ENCODE measurements around the gene LMX1A. TPM values are rescaled to one million over a fixed set of nuclear protein-coding genes. Genes with fewer than 3 reads are reported as not detected.

LMX1A gene
- polyA plus RNA-seq, 1 donor (not counting 4 experiments of a cell fraction or from before 2014, with no cell fraction given) = not detected

DNA sequence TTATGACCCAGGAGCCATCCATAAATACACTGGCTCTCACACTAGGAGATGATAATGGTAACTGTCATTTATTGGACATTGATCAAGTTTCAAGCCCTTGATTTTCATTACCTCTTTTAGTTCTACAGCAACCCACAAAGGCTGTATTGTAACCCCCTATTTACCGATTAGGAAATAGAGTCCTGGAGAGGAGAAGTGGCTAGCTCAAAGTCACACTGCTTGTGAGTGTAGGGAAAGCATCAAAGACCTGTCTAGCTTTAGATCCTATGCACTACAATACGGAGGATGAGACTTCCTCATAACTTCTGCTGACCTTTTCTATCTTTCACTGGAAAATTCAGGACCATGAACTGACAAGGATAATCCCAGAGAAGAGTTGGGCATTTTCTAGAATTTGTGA lies 115.2 kb downstream of the LMX1A start:
- peaks cover 19% of the 10 kb centered on the region for H3K27me3 ChIP-seq (ENCODE audit: control insufficient read depth, extremely low read depth, insufficient read depth, low read length)
- no peak overlapping the region for H2AFZ ChIP-seq (ENCODE audit: control insufficient read depth, low read length)
- H3K79me2 ChIP-seq (ENCODE audit: control insufficient read depth, insufficient read depth, low read length) = no peaks in the 10 kb centered on the region
- no peak overlapping the region for H3K27ac ChIP-seq (ENCODE audit: control insufficient read depth, insufficient read depth, low read length)
- H3K4me1 ChIP-seq (ENCODE audit: control insufficient read depth, extremely low read depth, insufficient read depth, low read length) = no peaks in the 10 kb centered on the region
- DNase-seq (ENCODE audit: low read depth, low spot score) = no peak
- no peak overlapping the region for H3K4me2 ChIP-seq (ENCODE audit: control insufficient read depth, extremely low read depth, insufficient read depth, low read depth, low read length)
- H3K9me3 ChIP-seq (ENCODE audit: control insufficient read depth, low read depth, low read length) = no peaks in the 10 kb centered on the region
- H4K20me1 ChIP-seq (ENCODE audit: control insufficient read depth, extremely low read depth, insufficient read depth, low read length) = no peaks in the 10 kb centered on the region
- H3K9ac ChIP-seq (ENCODE audit: control insufficient read depth, extremely low read depth, insufficient read depth, low read length) = no peak overlapping the region
- TF ChIP-seq, protein P1, sequence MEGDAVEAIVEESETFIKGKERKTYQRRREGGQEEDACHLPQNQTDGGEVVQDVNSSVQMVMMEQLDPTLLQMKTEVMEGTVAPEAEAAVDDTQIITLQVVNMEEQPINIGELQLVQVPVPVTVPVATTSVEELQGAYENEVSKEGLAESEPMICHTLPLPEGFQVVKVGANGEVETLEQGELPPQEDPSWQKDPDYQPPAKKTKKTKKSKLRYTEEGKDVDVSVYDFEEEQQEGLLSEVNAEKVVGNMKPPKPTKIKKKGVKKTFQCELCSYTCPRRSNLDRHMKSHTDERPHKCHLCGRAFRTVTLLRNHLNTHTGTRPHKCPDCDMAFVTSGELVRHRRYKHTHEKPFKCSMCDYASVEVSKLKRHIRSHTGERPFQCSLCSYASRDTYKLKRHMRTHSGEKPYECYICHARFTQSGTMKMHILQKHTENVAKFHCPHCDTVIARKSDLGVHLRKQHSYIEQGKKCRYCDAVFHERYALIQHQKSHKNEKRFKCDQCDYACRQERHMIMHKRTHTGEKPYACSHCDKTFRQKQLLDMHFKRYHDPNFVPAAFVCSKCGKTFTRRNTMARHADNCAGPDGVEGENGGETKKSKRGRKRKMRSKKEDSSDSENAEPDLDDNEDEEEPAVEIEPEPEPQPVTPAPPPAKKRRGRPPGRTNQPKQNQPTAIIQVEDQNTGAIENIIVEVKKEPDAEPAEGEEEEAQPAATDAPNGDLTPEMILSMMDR (optimal IDR thresholded peaks at IDR 0.05 in 1 of 3, IDR thresholded peaks at IDR 0.05 in 1 of 3, conservative IDR thresholded peaks at IDR 0.05 in 1 of 3; ENCODE audit: extremely low read depth in 1 of 3, insufficient read depth in 2 of 3, low read length in 3 of 3) = no peak
- no peak for TF ChIP-seq EZH2 (IDR thresholded peaks at IDR 0.05; ENCODE audit: low read length)
- dilution Hi-C loops (cut with MboI; ENCODE audit: extremely low pct_ligation_motif_present, low sequenced_read_pairs) = no loop called here
- no peaks in the 10 kb centered on the region for H3K9me1 ChIP-seq (ENCODE audit: control insufficient read depth, extremely low read depth, insufficient read depth, low read length)
- FAIRE-seq = no peak
- no peak overlapping the region for H3K4me3 ChIP-seq (ENCODE audit: control insufficient read depth in 2 of 3, extremely low read depth in 1 of 3, insufficient read depth in 2 of 3, low read depth in 1 of 3, low read length in 3 of 3)
- no peaks in the 10 kb centered on the region for H3K36me3 ChIP-seq (ENCODE audit: control insufficient read depth in 2 of 2, extremely low read depth in 1 of 2, insufficient read depth in 2 of 2, low read length in 2 of 2)

- dilution Hi-C loops (cut with MboI; ENCODE audit: extremely low pct_ligation_motif_present, low sequenced_read_pairs) = no loop called here
- no peaks in the 10 kb centered on the region for H3K4me1 ChIP-seq (ENCODE audit: control insufficient read depth, extremely low read depth, insufficient read depth, low read length)
- H3K27me3 ChIP-seq (ENCODE audit: control insufficient read depth, extremely low read depth, insufficient read depth, low read length) = peaks cover 28% of the 10 kb centered on the region
- no peaks in the 10 kb centered on the region for H3K9me3 ChIP-seq (ENCODE audit: control insufficient read depth, low read depth, low read length)
- DNase-seq (ENCODE audit: low read depth, low spot score) (no peak), FAIRE-seq (no peak)
- no peak for TF ChIP-seq EZH2 (IDR thresholded peaks at IDR 0.05; ENCODE audit: low read length)
- H4K20me1 ChIP-seq (ENCODE audit: control insufficient read depth, extremely low read depth, insufficient read depth, low read length) = no peaks in the 10 kb centered on the region
- H3K4me3 ChIP-seq (ENCODE audit: control insufficient read depth in 2 of 3, extremely low read depth in 1 of 3, insufficient read depth in 2 of 3, low read depth in 1 of 3, low read length in 3 of 3) = no peak overlapping the region
- H3K9me1 ChIP-seq (ENCODE audit: control insufficient read depth, extremely low read depth, insufficient read depth, low read length) = no peaks in the 10 kb centered on the region
- no peaks in the 10 kb centered on the region for H3K79me2 ChIP-seq (ENCODE audit: control insufficient read depth, insufficient read depth, low read length)
- no peak overlapping the region for H2AFZ ChIP-seq (ENCODE audit: control insufficient read depth, low read length)
- no peak overlapping the region for H3K27ac ChIP-seq (ENCODE audit: control insufficient read depth, insufficient read depth, low read length)
- H3K9ac ChIP-seq (ENCODE audit: control insufficient read depth, extremely low read depth, insufficient read depth, low read length) = no peak overlapping the region
- H3K4me2 ChIP-seq (ENCODE audit: control insufficient read depth, extremely low read depth, insufficient read depth, low read depth, low read length) = no peak overlapping the region
- H3K36me3 ChIP-seq (ENCODE audit: control insufficient read depth in 2 of 2, extremely low read depth in 1 of 2, insufficient read depth in 2 of 2, low read length in 2 of 2) = no peaks in the 10 kb centered on the region
These were observed 116.0 kb downstream of the LMX1A start for GRCh38 chr1:165240492-165240891.

DNA sequence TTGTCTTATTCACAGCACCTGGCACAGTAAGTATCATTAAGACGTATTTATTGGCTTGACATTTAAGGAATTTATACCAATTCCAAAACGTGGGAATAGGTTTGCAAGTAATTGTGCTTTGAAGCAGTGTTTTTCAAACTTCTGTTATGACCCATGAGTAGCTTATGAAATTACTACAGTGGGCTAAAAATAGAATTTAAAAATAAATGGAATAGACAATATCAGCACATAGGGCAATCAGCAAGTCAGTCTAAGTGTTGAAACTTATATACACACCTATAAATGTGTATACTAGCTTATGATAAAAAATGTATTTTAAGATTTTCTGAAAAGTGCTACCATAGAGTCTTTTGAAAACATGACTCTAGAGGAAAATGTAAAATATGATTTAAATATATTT lies 116.6 kb downstream of the LMX1A start:
- dilution Hi-C loops (cut with MboI; ENCODE audit: extremely low pct_ligation_motif_present, low sequenced_read_pairs) = no loop called here
- H3K27me3 ChIP-seq (ENCODE audit: control insufficient read depth, extremely low read depth, insufficient read depth, low read length) = peaks cover 34% of the 10 kb centered on the region

More for the DNA sequence above, 116.6 kb downstream of the LMX1A start:
- Histone ChIP-seq H3K9me1 (ENCODE audit: control insufficient read depth, extremely low read depth, insufficient read depth, low read length) (no peaks in the 10 kb centered on the region), H2AFZ (ENCODE audit: control insufficient read depth, low read length) (no peak overlapping the region), H3K27ac (ENCODE audit: control insufficient read depth, insufficient read depth, low read length) (no peak overlapping the region), H3K36me3 (ENCODE audit: control insufficient read depth in 2 of 2, extremely low read depth in 1 of 2, insufficient read depth in 2 of 2, low read length in 2 of 2) (no peaks in the 10 kb centered on the region), H3K9ac (ENCODE audit: control insufficient read depth, extremely low read depth, insufficient read depth, low read length) (no peak overlapping the region), H3K4me1 (ENCODE audit: control insufficient read depth, extremely low read depth, insufficient read depth, low read length) (no peaks in the 10 kb centered on the region), H3K4me2 (ENCODE audit: control insufficient read depth, extremely low read depth, insufficient read depth, low read depth, low read length) (no peak overlapping the region), H3K4me3 (ENCODE audit: control insufficient read depth in 2 of 3, extremely low read depth in 1 of 3, insufficient read depth in 2 of 3, low read depth in 1 of 3, low read length in 3 of 3) (no peak overlapping the region), H3K9me3 (ENCODE audit: control insufficient read depth, low read depth, low read length) (no peaks in the 10 kb centered on the region), H3K79me2 (ENCODE audit: control insufficient read depth, insufficient read depth, low read length) (no peaks in the 10 kb centered on the region), H4K20me1 (ENCODE audit: control insufficient read depth, extremely low read depth, insufficient read depth, low read length) (no peaks in the 10 kb centered on the region)
- no peak for TF ChIP-seq EZH2 (IDR thresholded peaks at IDR 0.05; ENCODE audit: low read length)
- TF ChIP-seq, protein P1 (optimal IDR thresholded peaks at IDR 0.05 in 1 of 3, IDR thresholded peaks at IDR 0.05 in 1 of 3, conservative IDR thresholded peaks at IDR 0.05 in 1 of 3; ENCODE audit: extremely low read depth in 1 of 3, insufficient read depth in 2 of 3, low read length in 3 of 3) = no peak
- DNase-seq (ENCODE audit: low read depth, low spot score) = no peak
- FAIRE-seq = no peak

Measured in keratinocyte (primary cell).